Activated CD4-positive, CD25-positive, alpha-beta regulatory T cell treated with anti-CD3 and anti-CD28 coated beads, Interleukin-2, amount 50 U/mL, for 16 hours (primary cell): ENCODE data around the gene KLHL41.
"Not testable (repeated sequence)": the region's sequence is repeated elsewhere in the genome, so short reads cannot be mapped to it uniquely, and the experiment has no call there.

Source experiments
- DNase-seq: peaks from one replicate; pipeline ENCODE4 v3.0.0-alpha.2; 2020; ENCODE audit warnings: low read depth, low spot score

KLHL41 gene

GRCh38 chr2:169509955-169510354 is 453 bp downstream of the KLHL41 start:
- DNase-seq = no peak

DNA sequence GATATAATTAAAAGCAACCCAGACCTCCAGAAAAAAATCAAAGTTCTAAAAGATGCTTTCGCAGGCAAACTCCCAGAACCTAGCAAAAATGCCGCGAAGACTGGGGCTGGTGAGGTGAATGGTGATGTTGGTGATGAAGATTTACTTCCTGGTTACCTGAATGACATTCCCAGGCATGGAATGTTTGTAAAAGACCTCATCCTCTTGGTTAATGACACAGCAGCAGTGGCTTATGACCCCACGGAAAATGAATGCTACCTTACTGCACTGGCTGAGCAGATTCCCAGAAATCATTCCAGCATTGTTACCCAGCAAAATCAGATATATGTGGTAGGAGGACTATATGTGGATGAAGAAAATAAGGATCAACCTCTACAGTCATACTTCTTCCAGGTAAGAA is 994 bp downstream of the KLHL41 start:
- no peak for DNase-seq

- DNase-seq = no peak
These were observed 2.3 kb downstream of the KLHL41 start for GRCh38 chr2:169511818-169512217.

DNA sequence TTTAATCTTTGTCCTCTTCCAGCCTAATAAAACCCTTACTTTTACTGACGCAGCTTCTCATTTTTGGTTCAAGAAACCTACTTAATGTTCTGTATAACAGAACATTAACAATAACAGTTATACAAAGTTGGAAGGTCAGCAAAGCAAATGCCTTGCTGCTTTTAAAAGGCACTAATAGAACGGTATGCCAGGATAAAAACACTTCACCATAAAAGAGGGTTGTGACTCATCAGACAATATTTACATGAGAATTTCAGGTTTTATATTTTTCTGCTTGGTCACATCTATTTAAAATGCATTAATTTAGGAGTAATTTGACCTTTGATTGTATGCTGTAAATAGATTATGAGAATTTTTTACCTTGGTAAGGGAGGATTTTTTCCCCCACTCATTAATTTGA is 3.0 kb downstream of the KLHL41 start:
- DNase-seq = no peak

- DNase-seq = no peak
These were observed 3.6 kb downstream of the KLHL41 start for GRCh38 chr2:169513094-169513493.

DNA sequence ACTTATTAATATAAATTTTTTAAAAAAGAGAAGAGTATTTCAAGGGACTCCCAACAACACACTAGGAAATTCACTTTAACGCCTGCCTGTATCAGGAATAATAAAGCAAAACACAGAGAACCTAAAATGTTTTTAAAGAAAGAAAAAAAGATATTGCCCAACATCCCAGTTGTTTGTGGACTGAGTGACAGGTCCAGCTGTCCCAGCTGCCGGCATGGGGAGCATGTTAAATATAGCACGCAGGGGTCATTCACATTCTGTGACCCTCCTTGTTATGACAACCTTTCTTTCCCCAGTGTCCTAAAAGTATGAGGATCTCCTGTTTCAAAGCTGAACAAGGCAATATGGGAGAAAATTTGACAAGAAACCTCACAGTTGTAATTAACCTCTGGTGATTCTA is 4.4 kb downstream of the KLHL41 start:
- DNase-seq = no peak

DNA sequence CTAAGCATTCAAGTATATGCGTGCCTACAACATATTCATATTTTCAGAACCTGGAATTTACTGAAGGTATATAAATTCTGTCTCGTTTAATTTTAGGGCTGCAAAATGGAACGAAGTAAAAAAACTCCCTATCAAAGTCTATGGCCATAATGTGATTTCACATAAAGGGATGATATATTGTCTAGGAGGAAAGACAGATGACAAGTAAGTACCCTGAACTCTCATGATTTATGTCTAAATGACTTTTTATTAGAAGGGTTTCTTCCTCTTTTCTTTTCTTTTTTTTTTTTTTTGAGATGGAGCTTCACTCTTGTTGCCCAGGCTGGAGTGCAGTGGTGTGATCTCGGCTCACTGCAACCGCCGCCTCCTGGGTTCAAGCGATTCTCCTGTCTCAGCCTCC is 5.3 kb downstream of the KLHL41 start:
- not testable (repeated sequence) for DNase-seq

- DNase-seq = not testable (repeated sequence)
These were observed 7.0 kb downstream of the KLHL41 start for GRCh38 chr2:169516488-169516995.

DNA sequence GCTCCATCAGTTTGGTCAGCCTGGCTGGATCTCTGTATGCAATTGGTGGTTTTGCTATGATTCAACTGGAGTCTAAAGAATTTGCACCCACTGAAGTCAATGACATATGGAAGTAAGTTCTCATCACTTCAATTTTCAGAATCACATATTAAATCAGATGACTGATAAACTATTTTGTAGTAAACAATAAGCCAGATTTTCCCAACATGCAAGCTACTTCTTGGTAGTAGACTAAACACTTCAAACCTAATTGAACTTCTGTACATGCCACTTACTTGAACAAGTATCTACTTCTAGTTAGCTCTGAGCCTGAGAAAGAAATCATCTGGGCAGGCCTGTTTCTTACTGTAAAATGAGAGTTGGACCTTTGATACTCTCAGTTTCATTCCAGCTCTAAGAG is 11.4 kb downstream of the KLHL41 start:
- DNase-seq = no peak

GRCh38 chr2:169523681-169524080 is 14.2 kb downstream of the KLHL41 start:
- DNase-seq = no peak

DNA sequence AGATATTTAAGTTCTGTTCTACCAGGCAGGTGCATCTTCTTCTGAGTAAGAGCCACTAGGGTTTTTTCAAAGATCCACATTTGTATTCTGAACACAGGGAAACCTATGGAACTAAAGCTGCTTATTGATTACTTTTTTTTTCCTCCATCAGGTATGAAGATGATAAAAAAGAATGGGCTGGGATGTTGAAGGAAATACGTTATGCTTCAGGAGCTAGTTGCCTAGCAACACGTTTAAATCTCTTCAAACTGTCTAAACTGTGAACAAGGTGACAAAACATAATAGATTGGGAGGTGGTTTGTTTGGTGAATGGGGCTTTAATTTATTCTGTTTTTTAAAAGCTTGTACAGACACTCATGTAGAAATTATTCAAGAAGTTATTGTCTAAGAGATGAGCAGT is 15.9 kb downstream of the KLHL41 start:
- no peak for DNase-seq

GRCh38 chr2:169526451-169526850 is 16.9 kb downstream of the KLHL41 start:
- DNase-seq = no peak

GRCh38 chr2:169528271-169528701 is 18.8 kb downstream of the KLHL41 start:
- peak; percentile 58 for DNase-seq

GRCh38 chr2:169539460-169539859 is 30.0 kb downstream of the KLHL41 start:
- not testable (repeated sequence) for DNase-seq

DNA sequence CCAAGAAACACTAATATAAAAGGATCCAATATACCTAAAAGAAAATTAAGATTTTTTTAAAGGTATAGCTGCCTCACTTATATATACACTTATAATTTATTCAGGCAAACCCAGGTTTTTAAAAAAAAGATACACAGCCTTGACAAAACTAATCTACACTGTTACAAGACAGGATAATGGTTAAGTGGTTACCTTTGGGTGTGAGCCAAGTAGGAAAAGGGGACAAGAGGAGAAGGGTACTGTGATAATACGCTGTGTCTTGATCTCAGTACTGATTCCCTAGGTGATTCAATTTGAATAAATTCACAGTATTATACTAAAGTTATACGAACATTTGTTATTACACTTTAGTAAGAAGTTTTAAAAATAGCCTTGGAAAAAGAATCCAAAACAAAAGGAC is 30.6 kb downstream of the KLHL41 start:
- DNase-seq = no peak

GRCh38 chr2:169542433-169542832 is 32.9 kb downstream of the KLHL41 start:
- DNase-seq = no peak

GRCh38 chr2:169546756-169547155 is 37.3 kb downstream of the KLHL41 start:
- DNase-seq = no peak

DNA sequence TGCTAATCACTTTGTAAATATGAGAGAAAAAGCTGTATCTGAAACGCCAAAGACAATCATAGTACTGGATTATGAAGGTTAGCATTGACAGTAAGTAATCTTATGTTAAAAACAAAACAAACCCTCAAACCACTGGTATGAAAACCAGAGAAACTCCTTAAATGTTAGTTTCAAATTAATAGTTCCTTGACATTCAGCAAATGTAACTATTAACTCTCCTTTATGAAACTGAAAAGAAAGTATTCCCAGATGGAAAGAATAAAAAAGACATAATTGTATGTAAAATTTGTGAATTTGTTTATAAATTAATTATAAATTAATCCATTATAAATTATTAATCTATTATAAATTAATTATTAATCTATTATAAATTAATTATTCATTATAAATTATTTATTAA is 51.9 kb downstream of the KLHL41 start:
- no peak for DNase-seq

DNA sequence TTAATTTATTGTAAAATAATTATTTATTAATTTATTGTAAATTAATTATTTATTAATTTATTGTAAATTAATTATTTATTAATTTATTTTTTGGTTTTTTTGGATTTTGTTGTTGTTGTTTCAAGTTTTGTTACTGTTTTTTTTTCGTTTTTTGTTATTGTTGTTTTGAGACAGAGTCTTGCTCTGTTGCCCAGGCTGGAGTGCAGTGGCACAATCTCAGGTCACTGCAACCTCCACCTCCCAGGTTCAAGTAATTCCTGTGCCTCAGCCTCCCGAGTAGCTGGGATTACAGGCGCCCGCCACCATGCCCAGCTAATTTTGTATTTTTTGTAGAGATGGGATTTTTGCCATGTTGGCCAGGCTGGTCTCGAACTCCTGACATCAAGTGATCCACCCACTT is 52.6 kb downstream of the KLHL41 start:
- DNase-seq = not testable (repeated sequence)

- DNase-seq = no peak
These were observed 53.0 kb downstream of the KLHL41 start for GRCh38 chr2:169562519-169562918.

DNA sequence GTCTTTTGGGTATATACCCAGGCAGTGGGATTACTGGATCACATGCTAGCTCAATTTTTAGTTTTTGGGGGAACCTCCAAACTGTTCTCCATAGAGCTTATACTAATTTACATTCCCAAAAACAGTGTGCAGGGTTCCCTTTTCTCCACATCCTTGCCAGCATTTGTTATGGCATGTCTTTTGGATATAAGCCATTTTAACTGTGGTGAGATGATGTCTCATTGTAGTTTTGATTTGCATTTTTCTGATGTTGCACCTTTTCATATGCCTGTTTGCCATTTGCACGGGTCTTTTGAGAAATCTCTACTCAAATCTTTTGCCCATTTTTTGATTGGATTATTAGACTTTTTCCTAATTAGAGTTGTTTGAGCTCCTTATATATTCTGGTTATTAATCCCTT is 56.2 kb downstream of the KLHL41 start:
- DNase-seq = no peak

DNA sequence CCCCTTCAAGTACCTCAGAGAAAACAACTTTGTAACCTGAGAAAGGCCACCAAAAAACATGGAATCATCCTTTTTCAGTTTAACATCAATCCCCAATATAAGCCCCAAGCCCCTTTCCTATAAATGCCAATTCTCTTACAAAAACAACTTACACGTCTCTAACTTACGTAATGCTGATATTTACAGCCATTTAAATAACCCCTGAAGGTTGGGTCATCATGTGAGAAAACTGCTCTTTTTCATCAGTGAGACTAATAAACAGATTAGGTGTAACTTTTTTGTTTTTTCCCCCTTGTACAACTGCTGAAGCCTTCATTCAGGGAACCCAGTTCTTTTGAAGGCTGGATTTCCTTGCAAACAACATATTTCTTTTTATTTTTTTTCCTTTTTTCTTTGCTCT is 60.4 kb downstream of the KLHL41 start:
- no peak for DNase-seq

DNA sequence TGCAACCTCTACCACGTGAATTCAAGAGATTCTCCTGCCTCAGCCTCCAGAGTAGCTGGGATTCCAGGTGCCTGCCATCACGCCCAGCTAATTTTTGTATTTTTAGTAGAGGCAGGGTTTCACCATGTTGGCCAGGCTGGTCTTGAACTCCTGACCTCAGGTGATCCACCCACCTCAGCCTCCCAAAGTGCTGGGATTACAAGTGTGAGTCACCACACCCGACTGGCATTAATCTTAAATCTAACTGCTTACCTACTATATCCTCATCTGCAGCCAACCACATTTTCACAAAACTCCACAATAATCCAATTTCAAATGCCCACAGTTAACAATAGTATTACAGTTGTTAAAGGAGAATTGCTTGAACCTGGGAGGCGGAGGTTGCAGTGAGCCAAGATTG is 61.2 kb downstream of the KLHL41 start:
- DNase-seq = not testable (repeated sequence)

DNA sequence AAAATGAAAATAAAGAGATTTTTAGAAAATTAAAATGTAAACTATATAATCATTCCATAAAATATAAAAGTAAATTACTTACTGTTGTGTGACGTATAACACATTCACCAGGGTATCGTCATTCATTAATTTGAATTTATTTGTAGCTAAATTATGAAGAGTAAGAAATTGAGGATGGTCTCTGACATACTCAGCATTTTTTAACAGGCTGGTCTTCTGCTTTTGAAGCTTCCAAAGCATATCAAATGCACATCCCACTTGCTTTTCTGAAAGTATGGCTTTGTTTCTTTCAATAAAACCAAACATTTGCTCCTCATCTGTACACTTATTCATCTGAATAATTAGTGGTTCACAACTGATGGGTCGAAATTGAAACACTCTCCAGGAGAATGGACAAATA is 62.1 kb downstream of the KLHL41 start:
- no peak for DNase-seq
